Fibroblast of pulmonary artery (primary cell): ENCODE measurements around the gene TSHZ2.

Experiments
- DNase-seq: peaks from one replicate; pipeline ENCODE4 v3.0.0-alpha.2; 2010; ENCODE audit warnings: low read depth
- H3K4me3 ChIP-seq: replicated peaks from 2 replicates; pipeline ENCODE4 v1.5.1; 2011; ENCODE audit warnings: low read depth, mild to moderate bottlenecking, control low read depth, low read length, moderate library complexity
- CTCF ChIP-seq: IDR thresholded peaks from 2 replicates; pipeline ENCODE4 v1.5.1; 2011; ENCODE audit warnings: mild to moderate bottlenecking, control low read depth, low read length, inconsistent platforms; ENCODE audit errors: missing control alignments

TSHZ2 gene

GRCh38 chr20:53130795-53131194, 158.6 kb downstream of the TSHZ2 start:
- no peak for DNase-seq
- no peak for TF ChIP-seq CTCF
- no peak overlapping the region for H3K4me3 ChIP-seq

GRCh38 chr20:53133125-53133524, 161.0 kb downstream of the TSHZ2 start:
- no peak for DNase-seq
- TF ChIP-seq CTCF = no peak
- H3K4me3 ChIP-seq = no peak overlapping the region

GRCh38 chr20:53133628-53134027, 161.5 kb downstream of the TSHZ2 start:
- DNase-seq = no peak
- TF ChIP-seq CTCF = no peak

GRCh38 chr20:53136473-53136872, 164.3 kb downstream of the TSHZ2 start:
- no peak overlapping the region for H3K4me3 ChIP-seq
- no peak for DNase-seq
- TF ChIP-seq CTCF = no peak

More at GRCh38 chr20:53133628-53134027, 161.5 kb downstream of the TSHZ2 start:
- no peak overlapping the region for H3K4me3 ChIP-seq

GRCh38 chr20:53138454-53139262, 166.5 kb downstream of the TSHZ2 start:
- H3K4me3 ChIP-seq = no peak overlapping the region
- no peak for DNase-seq
- no peak for TF ChIP-seq CTCF

- no peak for TF ChIP-seq CTCF
- no peak overlapping the region for H3K4me3 ChIP-seq
- no peak for DNase-seq
Observed at GRCh38 chr20:53141201-53142050, 169.3 kb downstream of the TSHZ2 start.
